MCF 10A (cell line): ENCODE data around the gene HAGH. TPM values are rescaled to one million over a fixed set of nuclear protein-coding genes. Genes with fewer than 3 reads are reported as not detected.

Experiments used
- BruUV-seq: library from RNA; stranded (reverse); fragments of 400-500 nt; replicated peaks from 2 replicates; lab custom pipeline; 2021; lab: Mats Ljungman, UMichigan
- CTCF ChIA-PET: fragments of 300-600 bp; sonication (Branson Sonifier 250); formaldehyde crosslinking; extraction: SDS; loops from one replicate; lab custom pipeline; 2021; ENCODE audit warnings: antibody characterized with exemption, inconsistent platforms; lab: Yijun Ruan, JAX
- POLR2A ChIA-PET: fragments of 300-600, 350-650 bp; sonication (Branson Sonifier 250); formaldehyde crosslinking; extraction: SDS; loops from one replicate; lab custom pipeline; 2020; ENCODE audit warnings: antibody characterized with exemption, inconsistent platforms; lab: Yijun Ruan, JAX
- DNase-seq: peaks from one replicate; pipeline ENCODE4 v3.0.0-alpha.2; 2018; ENCODE audit not compliant: unreplicated experiment
- H3K27ac Mint-ChIP-seq: one replicate; pipeline ENCODE4 v1.8.0; 2022; ENCODE audit warnings: mild to moderate bottlenecking, low read depth, mixed read lengths; ENCODE audit not compliant: unreplicated experiment
- H3K27me3 Mint-ChIP-seq: one replicate; pipeline ENCODE4 v1.8.0; 2022; ENCODE audit warnings: mixed read lengths; ENCODE audit not compliant: insufficient read depth, unreplicated experiment
- H3K36me3 Mint-ChIP-seq: one replicate; pipeline ENCODE4 v1.8.0; 2022; ENCODE audit warnings: mild to moderate bottlenecking, moderate library complexity, mixed read lengths; ENCODE audit not compliant: insufficient read depth, unreplicated experiment
- H3K4me1 Mint-ChIP-seq: one replicate; pipeline ENCODE4 v1.8.0; 2022; ENCODE audit warnings: mixed read lengths; ENCODE audit not compliant: insufficient read depth, unreplicated experiment
- H3K4me3 Mint-ChIP-seq: one replicate; pipeline ENCODE4 v1.8.0; 2022; ENCODE audit warnings: mild to moderate bottlenecking, moderate library complexity, mixed read lengths; ENCODE audit not compliant: unreplicated experiment
- H3K9me3 Mint-ChIP-seq: one replicate; pipeline ENCODE4 v1.8.0; 2022; ENCODE audit warnings: mixed read lengths; ENCODE audit not compliant: unreplicated experiment
- CTCF ChIP-seq: fragments of 200-600 bp; IDR thresholded peaks from one replicate; pipeline ENCODE4 v1.8.0; 2022; ENCODE audit warnings: antibody characterized with exemption, mild to moderate bottlenecking; ENCODE audit not compliant: unreplicated experiment
- intact Hi-C: fragments of 100-400 bp; cut with micrococcal nuclease; formaldehyde crosslinking; loops from 2 replicates; pipeline ENCODE4 v1.14.1; 2022
- total RNA-seq: library from RNA; stranded (reverse); gene quantifications from 2 replicates; pipeline ENCODE4 v1.2.3, GENCODE V29; 2022

HAGH gene
- total RNA-seq, 1 experiment from 2014 or later: 44.5 TPM

GRCh38 chr16:1786242-1787055, 40.2 kb downstream of the HAGH start:
- Mint-ChIP-seq H3K27me3 (no peaks in the 10 kb centered on the region), H3K4me1 (peaks cover 5% of the 10 kb centered on the region), H3K4me3 (no peak overlapping the region), H3K9me3 (no peaks in the 10 kb centered on the region), H3K27ac (no peak overlapping the region), H3K36me3 (peaks cover 25% of the 10 kb centered on the region)
- no TSS peak for BruUV-seq
- intact Hi-C loops: no loop called here
- no peak for DNase-seq
- ChIA-PET POLR2A (interaction anchor here (0.6 kb wide), 1 partner anchor 76 kb away, joined by 3 read pairs; no protein-coding TSS in a partner anchor), CTCF (interaction anchor here (0.6 kb wide), 1 partner anchor 436 kb away, joined by 3 read pairs; no protein-coding TSS in a partner anchor)
- no peak for TF ChIP-seq CTCF

GRCh38 chr16:1785846-1786170, 40.8 kb downstream of the HAGH start:
- intact Hi-C loops: no loop called here
- CTCF ChIA-PET: interaction anchor here (0.6 kb wide), 1 partner anchor 436 kb away, joined by 3 read pairs; no protein-coding TSS in a partner anchor

GRCh38 chr16:1784977-1785845, 41.4 kb downstream of the HAGH start:
- no TSS peak for BruUV-seq
- H3K27ac Mint-ChIP-seq: no peak overlapping the region
- TF ChIP-seq CTCF: no peak
- H3K4me3 Mint-ChIP-seq: peak overlapping the region; percentile 64
- DNase-seq: no peak
- peaks cover 33% of the 10 kb centered on the region for H3K36me3 Mint-ChIP-seq
- H3K9me3 Mint-ChIP-seq: no peaks in the 10 kb centered on the region
- H3K27me3 Mint-ChIP-seq: no peaks in the 10 kb centered on the region
- ChIA-PET CTCF (interaction anchor here (1.0 kb wide), 1 partner anchor 99 kb away, joined by 3 read pairs; no protein-coding TSS in a partner anchor), POLR2A (interaction anchor here (0.6 kb wide), 1 partner anchor 117 kb away, joined by 3 read pairs; no protein-coding TSS in a partner anchor)
- intact Hi-C loops: no loop called here
- peaks cover 9% of the 10 kb centered on the region for H3K4me1 Mint-ChIP-seq

More at GRCh38 chr16:1785846-1786170, 40.8 kb downstream of the HAGH start:
- Mint-ChIP-seq H3K27me3 (no peaks in the 10 kb centered on the region), H3K36me3 (peaks cover 30% of the 10 kb centered on the region), H3K4me1 (peaks cover 9% of the 10 kb centered on the region), H3K27ac (no peak overlapping the region), H3K4me3 (no peak overlapping the region), H3K9me3 (no peaks in the 10 kb centered on the region)
- POLR2A ChIA-PET: interaction anchor here (0.6 kb wide), 1 partner anchor 75 kb away, joined by 3 read pairs; no protein-coding TSS in a partner anchor
- no TSS peak for BruUV-seq
- no peak for TF ChIP-seq CTCF
- no peak for DNase-seq
